Coronary artery (tissue), 2 donors: Measurements from ENCODE around the gene FAM168A.

ENCODE experiments used
- DNase-seq: peaks from one replicate; pipeline ENCODE4 v3.0.0-alpha.2; 2017; ENCODE audit warnings: low spot score
- H3K27ac ChIP-seq, 2 donors: fragments of 200-600 bp; sonication (generic); one replicate each; pipeline ENCODE4 v1.5.1; 2016 to 2019
- H3K4me3 ChIP-seq: fragments of 200-600 bp; sonication (generic); 2 replicates; pipeline ENCODE4 v1.5.1; 2016; ENCODE audit warnings: mild to moderate bottlenecking, moderate library complexity
- CTCF ChIP-seq: fragments of 200-600 bp; sonication (generic); IDR thresholded peaks from one replicate; pipeline ENCODE4 v1.5.1; 2019; ENCODE audit warnings: antibody characterized with exemption

FAM168A gene

GRCh38 chr11:73361953-73362776 lies 235.7 kb downstream of the FAM168A start:
- peak overlapping the region in 1 of 2 donors; percentile 46 for H3K27ac ChIP-seq
- no peak for TF ChIP-seq CTCF
- DNase-seq = no peak
- H3K4me3 ChIP-seq = no peak overlapping the region

GRCh38 chr11:73360743-73361369 lies 237.1 kb downstream of the FAM168A start:
- TF ChIP-seq CTCF = no peak
- no peak overlapping the region for H3K4me3 ChIP-seq
- no peak for DNase-seq
- peak overlapping the region; percentile 76 to 79 for H3K27ac ChIP-seq

- Histone ChIP-seq H3K4me3 (peak overlapping the region; percentile 18), H3K27ac (peak overlapping the region; percentile 76 to 79)
- DNase-seq = no peak
- TF ChIP-seq CTCF = no peak
These were observed 237.8 kb downstream of the FAM168A start for GRCh38 chr11:73359930-73360742.

- H3K4me3 ChIP-seq = peak overlapping the region; percentile 18
- no peak for TF ChIP-seq CTCF
- peak; percentile 88 for DNase-seq
- peak overlapping the region; percentile 76 to 79 for H3K27ac ChIP-seq
These were observed 238.6 kb downstream of the FAM168A start for GRCh38 chr11:73359341-73359740.

- H3K4me3 ChIP-seq = no peak overlapping the region
- TF ChIP-seq CTCF = no peak
- DNase-seq = no peak
- H3K27ac ChIP-seq = peak overlapping the region; percentile 76 to 77
These were observed 239.8 kb downstream of the FAM168A start for GRCh38 chr11:73358071-73358470.

GRCh38 chr11:73356979-73357860 lies 240.7 kb downstream of the FAM168A start:
- H3K4me3 ChIP-seq = no peak overlapping the region
- no peak for TF ChIP-seq CTCF
- H3K27ac ChIP-seq = peak overlapping the region; percentile 76 to 77
- no peak for DNase-seq
